Sigmoid colon (tissue), 7 donors: ENCODE measurements around the gene CNIH3. TPM values are rescaled to one million over a fixed set of nuclear protein-coding genes. Genes with fewer than 3 reads are reported as not detected.

Experiments used
- DNase-seq: peaks from one replicate; pipeline ENCODE4 v3.0.0-alpha.2; 2019
- H3K27ac ChIP-seq, 4 donors: fragments of 200-600 bp; sonication (generic); one replicate each; pipeline ENCODE4 v1.5.1; 2016 to 2019; ENCODE audit warnings: mild to moderate bottlenecking in 1 of 4
- H3K27me3 ChIP-seq, 3 donors: fragments of 200-600 bp; sonication (generic); one replicate each; pipeline ENCODE4 v1.5.1; 2019; ENCODE audit warnings: mild to moderate bottlenecking in 1 of 3
- H3K36me3 ChIP-seq, 4 donors: fragments of 200-600 bp; sonication (generic); one replicate each; pipeline ENCODE4 v1.5.1; 2016 to 2019
- H3K4me1 ChIP-seq, 4 donors: fragments of 200-600 bp; sonication (generic); one replicate each; pipeline ENCODE4 v1.5.1; 2017 to 2019
- H3K4me3 ChIP-seq, 4 donors: fragments of 200-600 bp; sonication (generic); one replicate each; pipeline ENCODE4 v1.5.1; 2017 to 2019; ENCODE audit warnings: mild to moderate bottlenecking in 2 of 4, moderate library complexity in 1 of 4
- H3K9me3 ChIP-seq, 4 donors: fragments of 200-600 bp in 3 of 4; sonication (generic) in 3 of 4; one replicate each; pipeline versions ENCODE4 v1.5.1 to v1.6.1; 2013 to 2019
- CTCF ChIP-seq, 4 experiments: fragments of 450-650 bp in 3 of 4; fragments of 200-600 bp in 1 of 4; IDR thresholded peaks; one replicate each; pipeline ENCODE4 v1.5.1; 2016 to 2019; ENCODE audit warnings: antibody characterized with exemption in 4 of 4, mild to moderate bottlenecking in 3 of 4, moderate library complexity in 2 of 4
- EP300 ChIP-seq, 4 donors: sonication (generic); formaldehyde crosslinking; IDR thresholded peaks; one replicate each; pipeline ENCODE4 v1.6.1; 2017; ENCODE audit warnings: antibody characterized with exemption in 4 of 4
- POLR2A ChIP-seq, 2 donors: fragments of 450-650 bp; IDR thresholded peaks; one replicate each; pipeline ENCODE4 v1.6.1; 2016; ENCODE audit warnings: antibody characterized with exemption in 2 of 2, mild to moderate bottlenecking in 2 of 2, moderate library complexity in 2 of 2
- POLR2AphosphoS5 ChIP-seq, 4 donors: sonication (generic); formaldehyde crosslinking; IDR thresholded peaks; one replicate each; pipeline ENCODE4 v1.6.1; 2017; ENCODE audit warnings: antibody characterized with exemption in 4 of 4
- WGBS, 2 donors: extraction: QIAGEN DNeasy Blood & Tissue Kit; methylation state at CpG; one replicate each; pipeline ENCODE4 v1.1.7; 2013; 5-methylcytosine and 5-hydroxymethylcytosine counted together
- intact Hi-C: fragments of 100-400 bp; cut with DNase I; formaldehyde crosslinking; loops from one replicate; pipeline ENCODE4 v1.15.1; 2023
- polyA plus RNA-seq, 3 donors: library from polyadenylated mRNA; stranded (reverse); fragments of 200-250 nt; gene quantifications; one replicate each; pipeline ENCODE4 v1.2.3, GENCODE V29; 2013
- total RNA-seq, 4 donors: library from RNA; depleted of rRNA; stranded (reverse); fragments of >200 nt; gene quantifications; one replicate each; pipeline ENCODE4 v1.1.0, GENCODE V29; 2016
- donor health status: healthy with polysubstance abuse.
- donor health status: Bipolar disorder and iron deficiency.
- donor health status: healthy.

The CNIH3 gene
- total and polyA plus RNA-seq, 7 donors, result 0.60 to 2.8 (median 1.4) TPM

- TF ChIP-seq POLR2AphosphoS5 (IDR thresholded peaks at IDR 0.05) (no peak), POLR2A (IDR thresholded peaks at IDR 0.05) (no peak), CTCF (IDR thresholded peaks at IDR 0.05) (no peak), EP300 (IDR thresholded peaks at IDR 0.05) (no peak)
- no peaks in the 10 kb centered on the region for H3K36me3 ChIP-seq
- no peaks in the 10 kb centered on the region for H3K27me3 ChIP-seq
- 86 to 88% methylated on average over 3 of the region's 3 CpGs for WGBS, 2 donors
- H3K4me1 ChIP-seq, result no peaks in the 10 kb centered on the region
- DNase-seq, result no peak
- intact Hi-C loops, result no loop called here
- H3K4me3 ChIP-seq, result no peak overlapping the region
- no peaks in the 10 kb centered on the region for H3K9me3 ChIP-seq
- no peak overlapping the region for H3K27ac ChIP-seq
Measured at GRCh38 chr1:224594360-224594759, 21.8 kb upstream of the CNIH3 start.

GRCh38 chr1:224594851-224595250, 21.3 kb upstream of the CNIH3 start:
- Histone ChIP-seq H3K4me3 (no peak overlapping the region), H3K9me3 (no peaks in the 10 kb centered on the region), H3K36me3 (no peaks in the 10 kb centered on the region), H3K27me3 (no peaks in the 10 kb centered on the region), H3K27ac (no peak overlapping the region), H3K4me1 (no peaks in the 10 kb centered on the region)
- TF ChIP-seq POLR2AphosphoS5 (IDR thresholded peaks at IDR 0.05) (no peak), POLR2A (IDR thresholded peaks at IDR 0.05) (no peak), EP300 (IDR thresholded peaks at IDR 0.05) (no peak), CTCF (IDR thresholded peaks at IDR 0.05) (no peak)
- DNase-seq, result no peak
- intact Hi-C loops, result no loop called here

GRCh38 chr1:224605482-224606181, 10.5 kb upstream of the CNIH3 start:
- Histone ChIP-seq H3K9me3 (peaks cover 0 to 4% (median 0%) of the 10 kb centered on the region in 4 donors), H3K27me3 (no peaks in the 10 kb centered on the region), H3K36me3 (no peaks in the 10 kb centered on the region), H3K4me3 (no peak overlapping the region), H3K27ac (no peak overlapping the region), H3K4me1 (no peaks in the 10 kb centered on the region)
- whole genome bisulfite sequencing, 2 donors, result 93 to 96% methylated on average over 11 of the region's 11 CpGs
- TF ChIP-seq POLR2A (IDR thresholded peaks at IDR 0.05), result no peak
- TF ChIP-seq EP300 (IDR thresholded peaks at IDR 0.05), result no peak
- TF ChIP-seq POLR2AphosphoS5 (IDR thresholded peaks at IDR 0.05), result no peak
- no peak for DNase-seq
- intact Hi-C loops, result no loop called here

GRCh38 chr1:224607188-224608148, 8.6 kb upstream of the CNIH3 start:
- H3K27ac ChIP-seq, result no peak overlapping the region
- intact Hi-C loops, result no loop called here
- no peaks in the 10 kb centered on the region for H3K36me3 ChIP-seq
- 54 to 75% methylated on average over 5 of the region's 5 CpGs for WGBS, 2 donors
- TF ChIP-seq POLR2AphosphoS5 (IDR thresholded peaks at IDR 0.05), result no peak
- TF ChIP-seq EP300 (IDR thresholded peaks at IDR 0.05), result no peak
- no peak for TF ChIP-seq CTCF (IDR thresholded peaks at IDR 0.05)
- TF ChIP-seq POLR2A (IDR thresholded peaks at IDR 0.05), result no peak
- H3K4me3 ChIP-seq, result no peak overlapping the region
- H3K4me1 ChIP-seq, result no peaks in the 10 kb centered on the region
- H3K27me3 ChIP-seq, result no peaks in the 10 kb centered on the region
- DNase-seq, result no peak
- peaks cover 0 to 4% (median 0%) of the 10 kb centered on the region in 4 donors for H3K9me3 ChIP-seq

GRCh38 chr1:224609333-224609732, 6.8 kb upstream of the CNIH3 start:
- H3K4me1 ChIP-seq, result no peaks in the 10 kb centered on the region

More at GRCh38 chr1:224609333-224609732, 6.8 kb upstream of the CNIH3 start:
- no peak for TF ChIP-seq EP300 (IDR thresholded peaks at IDR 0.05)
- TF ChIP-seq CTCF (IDR thresholded peaks at IDR 0.05), result no peak
- TF ChIP-seq POLR2AphosphoS5 (IDR thresholded peaks at IDR 0.05), result no peak
- H3K4me3 ChIP-seq, result no peak overlapping the region
- no peak for DNase-seq
- H3K27me3 ChIP-seq, result peaks cover 0 to 9% (median 0%) of the 10 kb centered on the region in 3 donors
- no peaks in the 10 kb centered on the region for H3K36me3 ChIP-seq
- intact Hi-C loops, result no loop called here
- H3K9me3 ChIP-seq, result peaks cover 0 to 4% (median 0%) of the 10 kb centered on the region in 4 donors
- WGBS, 2 donors, result 64 to 75% methylated on average over 1 of the region's 1 CpG
- H3K27ac ChIP-seq, result no peak overlapping the region
